Activated CD4-positive, alpha-beta T cell treated with anti-CD3 and anti-CD28 coated beads for 48 hours (primary cell): ENCODE data around the gene OR2B2.

Experiments
- DNase-seq: peaks from one replicate; pipeline ENCODE4 v3.0.0-alpha.2; 2020

The OR2B2 gene

GRCh38 chr6:27893059-27893835 is 18.9 kb downstream of the OR2B2 start:
- DNase-seq, result peak; percentile 93

- DNase-seq, result no peak
These were observed 19.5 kb downstream of the OR2B2 start for GRCh38 chr6:27892649-27893058.

- no peak for DNase-seq
These were observed 20.8 kb downstream of the OR2B2 start for GRCh38 chr6:27891320-27891875.

- DNase-seq, result peak; percentile 84
These were observed 21.5 kb downstream of the OR2B2 start for GRCh38 chr6:27890445-27891319.

GRCh38 chr6:27889628-27890444 is 22.4 kb downstream of the OR2B2 start:
- peak; percentile 20 for DNase-seq

GRCh38 chr6:27889275-27889627 is 22.9 kb downstream of the OR2B2 start:
- DNase-seq, result no peak

GRCh38 chr6:27888566-27888965 is 23.6 kb downstream of the OR2B2 start:
- DNase-seq, result no peak

GRCh38 chr6:27886073-27886472 is 26.1 kb downstream of the OR2B2 start:
- no peak for DNase-seq

GRCh38 chr6:27883136-27883535 is 29.1 kb downstream of the OR2B2 start:
- no peak for DNase-seq

- no peak for DNase-seq
These were observed 29.6 kb downstream of the OR2B2 start for GRCh38 chr6:27882624-27883023.

- DNase-seq, result no peak
These were observed 32.4 kb downstream of the OR2B2 start for GRCh38 chr6:27879837-27880236.

GRCh38 chr6:27874016-27874415 is 38.2 kb downstream of the OR2B2 start:
- no peak for DNase-seq

- peak; percentile 86 for DNase-seq
These were observed 38.9 kb downstream of the OR2B2 start for GRCh38 chr6:27873021-27873940.

- no peak for DNase-seq
These were observed 39.6 kb downstream of the OR2B2 start for GRCh38 chr6:27872642-27873020.

GRCh38 chr6:27871924-27872638 is 40.1 kb downstream of the OR2B2 start:
- DNase-seq, result peak; percentile 83

GRCh38 chr6:27870291-27870870 is 41.8 kb downstream of the OR2B2 start:
- no peak for DNase-seq

- no peak for DNase-seq
These were observed 43.9 kb downstream of the OR2B2 start for GRCh38 chr6:27868311-27868710.

GRCh38 chr6:27867945-27868300 is 44.3 kb downstream of the OR2B2 start:
- no peak for DNase-seq

- DNase-seq, result peak; percentile 91
These were observed 44.9 kb downstream of the OR2B2 start for GRCh38 chr6:27867051-27867944.
